H9 (cell line): ENCODE results near the gene NECTIN1. TPM values are rescaled to one million over a fixed set of nuclear protein-coding genes. Genes with fewer than 3 reads are reported as not detected.

Experiments
- DNase-seq: peaks from one replicate; pipeline ENCODE4 v3.0.0-alpha.2; 2017
- H2AFZ ChIP-seq: one replicate; pipeline ENCODE4 v1.6.1; 2013; ENCODE audit warnings: mild to moderate bottlenecking, low read length, control low read depth, moderate library complexity
- H2AK5ac ChIP-seq: 2 replicates; pipeline ENCODE4 v1.6.1; 2013; ENCODE audit warnings: low read length, control low read depth, mixed read lengths; ENCODE audit not compliant: insufficient read length
- H2BK120ac ChIP-seq: one replicate; pipeline ENCODE4 v1.6.1; 2013; ENCODE audit warnings: low read depth, mild to moderate bottlenecking, low read length, control low read depth, inconsistent platforms; ENCODE audit not compliant: poor library complexity, severe bottlenecking
- H2BK12ac ChIP-seq: 2 replicates; pipeline ENCODE4 v1.6.1; 2013; ENCODE audit warnings: low read length, control low read depth, mixed read lengths, low read depth; ENCODE audit not compliant: insufficient read length
- H2BK15ac ChIP-seq: 2 replicates; pipeline ENCODE4 v1.6.1; 2013; ENCODE audit warnings: low read depth, low read length, control low read depth
- H2BK20ac ChIP-seq: one replicate; pipeline ENCODE4 v1.6.1; 2013; ENCODE audit warnings: low read depth, mild to moderate bottlenecking, low read length, control low read depth, inconsistent platforms; ENCODE audit not compliant: poor library complexity, severe bottlenecking
- H2BK5ac ChIP-seq: 2 replicates; pipeline ENCODE4 v1.6.1; 2013; ENCODE audit warnings: low read length, control low read depth, mixed read lengths; ENCODE audit not compliant: insufficient read length
- H3K14ac ChIP-seq: 2 replicates; pipeline ENCODE4 v1.6.1; 2013; ENCODE audit warnings: low read length, control low read depth; ENCODE audit not compliant: insufficient read depth
- H3K18ac ChIP-seq: 2 replicates; pipeline ENCODE4 v1.6.1; 2013; ENCODE audit warnings: low read depth, mild to moderate bottlenecking, mixed read lengths, low read length, control low read depth; ENCODE audit not compliant: insufficient read length
- H3K23ac ChIP-seq: 2 replicates; pipeline ENCODE4 v1.6.1; 2013; ENCODE audit warnings: low read length, control low read depth, mixed read lengths, low read depth; ENCODE audit not compliant: insufficient read length
- H3K23me2 ChIP-seq: 2 replicates; pipeline ENCODE4 v1.6.1; 2013; ENCODE audit warnings: low read depth, mild to moderate bottlenecking, mixed read lengths, low read length, control low read depth; ENCODE audit not compliant: insufficient read length, poor library complexity, severe bottlenecking
- H3K27ac ChIP-seq: 2 replicates; pipeline ENCODE4 v1.5.1; 2013; ENCODE audit warnings: low read length, control low read depth, mixed read lengths, low read depth; ENCODE audit not compliant: insufficient read length
- H3K27me3 ChIP-seq: 2 replicates; pipeline ENCODE4 v1.6.1; 2013; ENCODE audit warnings: low read length, control low read depth, inconsistent platforms; ENCODE audit not compliant: insufficient read depth
- H3K4ac ChIP-seq: 2 replicates; pipeline ENCODE4 v1.6.1; 2013; ENCODE audit warnings: low read depth, mild to moderate bottlenecking, control low read depth, inconsistent platforms, low read length, moderate library complexity
- H3K4me1 ChIP-seq: 2 replicates; pipeline ENCODE4 v1.6.1; 2013; ENCODE audit warnings: low read length, control low read depth, inconsistent platforms; ENCODE audit not compliant: insufficient read depth
- H3K4me2 ChIP-seq: 2 replicates; pipeline ENCODE4 v1.6.1; 2013; ENCODE audit warnings: low read length, control low read depth, mixed read lengths; ENCODE audit not compliant: insufficient read length, insufficient read depth
- H3K56ac ChIP-seq: 2 replicates; pipeline ENCODE4 v1.6.1; 2013; ENCODE audit warnings: low read depth, mild to moderate bottlenecking, mixed read lengths, low read length, control low read depth; ENCODE audit not compliant: insufficient read length
- H3K79me1 ChIP-seq: 2 replicates; pipeline ENCODE4 v1.6.1; 2013; ENCODE audit warnings: low read depth, mild to moderate bottlenecking, moderate library complexity, low read length, control low read depth, inconsistent platforms; ENCODE audit not compliant: insufficient read depth, poor library complexity, severe bottlenecking
- H3K79me2 ChIP-seq: 2 replicates; pipeline ENCODE4 v1.6.1; 2013; ENCODE audit warnings: low read length, control low read depth, inconsistent platforms; ENCODE audit not compliant: insufficient read depth
- H3K9ac ChIP-seq: 2 replicates; pipeline ENCODE4 v1.6.1; 2013; ENCODE audit warnings: low read length, control low read depth, mixed read lengths; ENCODE audit not compliant: insufficient read length; ENCODE audit errors: extremely low read depth
- H3K9me3 ChIP-seq: one replicate; pipeline ENCODE4 v1.6.1; 2013; ENCODE audit warnings: low read depth, low read length, inconsistent platforms; ENCODE audit not compliant: control insufficient read depth
- H3T11ph ChIP-seq: one replicate; pipeline ENCODE4 v1.6.1; 2013; ENCODE audit warnings: mild to moderate bottlenecking, low read length, control low read depth, inconsistent platforms
- H4K20me1 ChIP-seq: one replicate; pipeline ENCODE4 v1.6.1; 2013; ENCODE audit not compliant: control insufficient read depth, insufficient read length, insufficient read depth
- H4K5ac ChIP-seq: 2 replicates; pipeline ENCODE4 v1.6.1; 2013; ENCODE audit warnings: low read depth, mild to moderate bottlenecking, mixed read lengths, low read length, control low read depth; ENCODE audit not compliant: insufficient read length
- H4K8ac ChIP-seq: replicated peaks from 2 replicates; pipeline ENCODE4 v1.6.1; 2013; ENCODE audit warnings: low read length, control low read depth, mixed read lengths, low read depth; ENCODE audit not compliant: insufficient read length
- H4K91ac ChIP-seq: 2 replicates; pipeline ENCODE4 v1.6.1; 2013; ENCODE audit warnings: low read depth, mild to moderate bottlenecking, moderate library complexity, mixed read lengths, low read length, control low read depth; ENCODE audit not compliant: insufficient read length
- H3K27ac Mint-ChIP-seq, 3 experiments: 2 replicates in 2 of 3; 3 replicates in 1 of 3; pipeline ENCODE4 v1.8.0; 2020 to 2021; ENCODE audit warnings: mixed read lengths in 3 of 3, mild to moderate bottlenecking in 1 of 3, moderate library complexity in 1 of 3
- H3K27me3 Mint-ChIP-seq: 2 replicates; pipeline ENCODE4 v1.8.0; 2021; ENCODE audit warnings: low read depth, mild to moderate bottlenecking, moderate library complexity, mixed read lengths
- H3K36me3 Mint-ChIP-seq, 3 experiments: 2 replicates in 2 of 3; 3 replicates in 1 of 3; pipeline ENCODE4 v1.8.0; 2020 to 2021; ENCODE audit warnings: low read depth in 3 of 3, mixed read lengths in 3 of 3; ENCODE audit not compliant: insufficient read depth in 1 of 3
- H3K4me1 Mint-ChIP-seq, 2 experiments: 2 replicates each; pipeline ENCODE4 v1.8.0; 2020; ENCODE audit warnings: mixed read lengths in 2 of 2
- H3K4me3 Mint-ChIP-seq, 2 experiments: 2 replicates in 1 of 2; 3 replicates in 1 of 2; pipeline ENCODE4 v1.8.0; 2020 to 2021; ENCODE audit warnings: mild to moderate bottlenecking in 2 of 2, mixed read lengths in 2 of 2, moderate library complexity in 1 of 2
- H3K9me3 Mint-ChIP-seq, 2 experiments: 2 replicates in 1 of 2; 3 replicates in 1 of 2; pipeline ENCODE4 v1.8.0; 2020; ENCODE audit warnings: mild to moderate bottlenecking in 2 of 2, mixed read lengths in 2 of 2, moderate library complexity in 1 of 2
- CTCF ChIP-seq: fragments of 200-600 bp; sonication (generic); conservative IDR thresholded peaks from 3 replicates; pipeline ENCODE4 v1.8.0; 2021; ENCODE audit warnings: antibody characterized with exemption, mild to moderate bottlenecking
- WGBS: extraction: QIAGEN DNeasy Blood & Tissue Kit; methylation state at CpG from one replicate; pipeline ENCODE4 v1.1.7; 2013; ENCODE audit warnings: missing lambda C conversion rate, low lambda C conversion rate, mixed read lengths; ENCODE audit not compliant: insufficient read length; ENCODE audit errors: extremely low coverage; 5-methylcytosine and 5-hydroxymethylcytosine counted together
- total RNA-seq: library from RNA; stranded (reverse); gene quantifications from 2 replicates; pipeline ENCODE4 v1.2.1, GENCODE V29; 2021

Gene NECTIN1
- total RNA-seq, 1 experiment from 2014 or later: 113 TPM

DNA sequence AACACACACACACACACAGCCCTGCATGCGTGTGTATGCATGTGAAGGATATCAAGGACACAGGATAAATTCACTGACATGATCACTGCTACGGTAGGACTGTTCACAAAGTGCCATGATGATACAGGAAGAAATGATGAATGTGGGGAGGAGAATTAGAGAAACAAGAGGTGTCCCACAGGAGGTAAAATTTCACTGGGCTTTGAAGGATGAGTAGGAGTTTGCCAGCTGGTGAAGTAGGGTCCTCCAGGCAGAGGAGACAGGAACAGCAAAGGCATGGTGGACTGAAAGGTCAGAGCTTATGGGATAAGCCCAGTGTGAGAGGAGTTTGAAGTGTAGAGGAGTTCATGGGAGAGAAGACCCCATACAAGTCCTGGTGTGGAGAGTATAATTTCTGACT lies 18.6 kb downstream of the NECTIN1 start:
- Histone ChIP-seq H3K27me3 (no peaks in the 10 kb centered on the region), H4K91ac (no peak overlapping the region), H3K23ac (no peak overlapping the region), H2BK120ac (no peak overlapping the region), H3K4me2 (no peak overlapping the region), H2BK12ac (no peak overlapping the region), H4K5ac (no peak overlapping the region), H3K18ac (no peak overlapping the region), H2BK5ac (no peak overlapping the region), H3K14ac (no peak overlapping the region), H2AK5ac (no peak overlapping the region), H3K23me2 (no peaks in the 10 kb centered on the region), H3T11ph (no peak overlapping the region), H3K4me1 (peaks cover 4% of the 10 kb centered on the region; the same call in 1 of the 2 replicates), H3K27ac (no peak overlapping the region), H2BK15ac (no peak overlapping the region), H4K8ac (no peak overlapping the region), H3K56ac (no peak overlapping the region), H3K79me2 (peaks cover 17% of the 10 kb centered on the region; the same call in 1 of the 2 replicates), H3K4ac (no peak overlapping the region), H3K79me1 (peaks cover 22% of the 10 kb centered on the region), H3K9me3 (no peaks in the 10 kb centered on the region), H3K9ac (no peak overlapping the region), H4K20me1 (peaks cover 3% of the 10 kb centered on the region), H2AFZ (no peak overlapping the region), H2BK20ac (no peak overlapping the region)
- no peak for TF ChIP-seq CTCF
- Mint-ChIP-seq H3K4me1 (peaks cover 62 to 78% of the 10 kb centered on the region in 2 experiments), H3K27me3 (no peaks in the 10 kb centered on the region; the same call in none of the 2 replicates), H3K27ac (peak overlapping the region in 1 of 3 experiments; percentile 11; a peak in 3 of 7 replicates), H3K36me3 (peaks cover 0 to 23% (median 9%) of the 10 kb centered on the region in 3 experiments; a peak in 4 of 7 replicates), H3K4me3 (no peak overlapping the region), H3K9me3 (no peaks in the 10 kb centered on the region)
- WGBS: no CpG with 5 or more reads among the region's 2 CpGs
- no peak for DNase-seq
